DND-41 (cell line): Measurements from ENCODE around the gene CCNYL1.

Experiments
- EZH2 ChIP-seq: IDR thresholded peaks from 3 replicates; pipeline ENCODE4 v1.6.1; 2012; ENCODE audit warnings: borderline replicate concordance, low read depth, mild to moderate bottlenecking, moderate library complexity, low read length, inconsistent platforms; ENCODE audit not compliant: severe bottlenecking
- TF ChIP-seq, protein P1 (sequence below): IDR thresholded peaks from 2 replicates; pipeline ENCODE4 v1.5.1; 2012; ENCODE audit warnings: borderline replicate concordance, low read length, moderate library complexity, mild to moderate bottlenecking; ENCODE audit not compliant: poor library complexity, severe bottlenecking; ENCODE audit errors: extremely low read depth

- TF ChIP-seq, protein P1, sequence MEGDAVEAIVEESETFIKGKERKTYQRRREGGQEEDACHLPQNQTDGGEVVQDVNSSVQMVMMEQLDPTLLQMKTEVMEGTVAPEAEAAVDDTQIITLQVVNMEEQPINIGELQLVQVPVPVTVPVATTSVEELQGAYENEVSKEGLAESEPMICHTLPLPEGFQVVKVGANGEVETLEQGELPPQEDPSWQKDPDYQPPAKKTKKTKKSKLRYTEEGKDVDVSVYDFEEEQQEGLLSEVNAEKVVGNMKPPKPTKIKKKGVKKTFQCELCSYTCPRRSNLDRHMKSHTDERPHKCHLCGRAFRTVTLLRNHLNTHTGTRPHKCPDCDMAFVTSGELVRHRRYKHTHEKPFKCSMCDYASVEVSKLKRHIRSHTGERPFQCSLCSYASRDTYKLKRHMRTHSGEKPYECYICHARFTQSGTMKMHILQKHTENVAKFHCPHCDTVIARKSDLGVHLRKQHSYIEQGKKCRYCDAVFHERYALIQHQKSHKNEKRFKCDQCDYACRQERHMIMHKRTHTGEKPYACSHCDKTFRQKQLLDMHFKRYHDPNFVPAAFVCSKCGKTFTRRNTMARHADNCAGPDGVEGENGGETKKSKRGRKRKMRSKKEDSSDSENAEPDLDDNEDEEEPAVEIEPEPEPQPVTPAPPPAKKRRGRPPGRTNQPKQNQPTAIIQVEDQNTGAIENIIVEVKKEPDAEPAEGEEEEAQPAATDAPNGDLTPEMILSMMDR = no peak
- TF ChIP-seq EZH2 = no peak
Measured at GRCh38 chr2:207750345-207750744, 38.9 kb downstream of the CCNYL1 start.
